ENCODE measurements around the gene TP53I3. TPM values are rescaled to one million over a fixed set of nuclear protein-coding genes. Genes with fewer than 3 reads are reported as not detected.

TP53I3 gene
- total RNA-seq, 4 donors from 2014 or later, result 10.4 to 26.8 (median 20.4) TPM

GRCh38 chr2:24058564-24059271 lies 25.9 kb downstream of the TP53I3 start:
- no peak for TF ChIP-seq CTCF (IDR thresholded peaks at IDR 0.05; ENCODE audit: low read depth)

- TF ChIP-seq CTCF (IDR thresholded peaks at IDR 0.05; ENCODE audit: low read depth), result no peak
Measured at GRCh38 chr2:24055750-24056149, 28.9 kb downstream of the TP53I3 start.

- no peak for TF ChIP-seq CTCF (IDR thresholded peaks at IDR 0.05; ENCODE audit: low read depth)
Measured at GRCh38 chr2:24054366-24055010, 30.1 kb downstream of the TP53I3 start.

GRCh38 chr2:24052951-24053350 lies 31.7 kb downstream of the TP53I3 start:
- TF ChIP-seq CTCF (IDR thresholded peaks at IDR 0.05; ENCODE audit: low read depth), result no peak

- TF ChIP-seq CTCF (IDR thresholded peaks at IDR 0.05; ENCODE audit: low read depth), result no peak
Measured at GRCh38 chr2:24051833-24052232, 32.8 kb downstream of the TP53I3 start.

- TF ChIP-seq CTCF (IDR thresholded peaks at IDR 0.05; ENCODE audit: low read depth), result no peak
Measured at GRCh38 chr2:24050041-24050979, 34.3 kb downstream of the TP53I3 start.
